GM18508 (cell line): ENCODE results near the gene GMDS.
"Not testable (repeated sequence)": the region's sequence is repeated elsewhere in the genome, so short reads cannot be mapped to it uniquely, and the experiment has no call there.

Experiments used
- ATAC-seq: cut with Tn5 transposase; IDR thresholded peaks from one replicate; pipeline ENCODE4 v1.9.1; 2021; ENCODE audit warnings: moderate number of reproducible peaks; ENCODE audit not compliant: insufficient read depth, unreplicated experiment

Gene GMDS

DNA sequence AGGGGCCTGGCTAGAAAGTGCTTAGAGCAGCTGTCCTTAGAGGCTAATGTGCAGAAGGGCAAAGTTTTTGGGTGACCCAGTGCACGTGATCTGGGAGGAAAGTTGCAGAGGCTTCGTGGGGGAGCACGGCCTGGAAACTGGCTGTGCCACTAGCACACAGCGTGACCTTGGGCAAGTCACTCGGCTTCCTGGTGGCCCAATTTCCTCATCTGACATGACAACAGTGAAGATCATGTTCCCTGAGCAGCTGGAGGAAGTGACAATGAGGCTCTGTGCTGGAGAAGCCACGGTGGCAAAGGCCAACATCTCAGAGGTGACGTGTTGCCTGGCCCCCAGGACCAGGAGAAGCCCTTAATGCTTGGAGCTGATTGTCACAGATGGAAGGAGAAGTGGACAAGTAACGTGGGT is 536.2 kb downstream of the GMDS start:
- no peak for ATAC-seq

DNA sequence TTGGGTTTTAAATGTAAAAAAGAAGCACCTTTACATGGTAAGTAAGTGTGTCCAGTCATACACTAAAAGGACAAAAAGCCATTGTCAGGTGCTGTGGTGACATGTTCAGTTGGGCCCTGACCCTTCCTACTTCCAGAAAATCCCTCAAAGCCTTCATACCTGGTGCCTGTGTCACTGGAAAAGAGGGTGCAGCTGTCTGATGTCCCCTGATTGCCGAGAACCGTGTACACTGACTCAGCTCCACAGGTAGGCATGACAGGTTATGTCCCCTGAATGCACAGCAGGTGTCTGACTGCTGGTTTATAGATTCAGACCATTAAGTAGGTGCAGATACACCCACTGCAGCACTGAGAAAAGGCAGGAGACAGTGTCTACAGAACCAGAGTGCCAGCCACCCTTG is 536.6 kb downstream of the GMDS start:
- ATAC-seq = no peak

DNA sequence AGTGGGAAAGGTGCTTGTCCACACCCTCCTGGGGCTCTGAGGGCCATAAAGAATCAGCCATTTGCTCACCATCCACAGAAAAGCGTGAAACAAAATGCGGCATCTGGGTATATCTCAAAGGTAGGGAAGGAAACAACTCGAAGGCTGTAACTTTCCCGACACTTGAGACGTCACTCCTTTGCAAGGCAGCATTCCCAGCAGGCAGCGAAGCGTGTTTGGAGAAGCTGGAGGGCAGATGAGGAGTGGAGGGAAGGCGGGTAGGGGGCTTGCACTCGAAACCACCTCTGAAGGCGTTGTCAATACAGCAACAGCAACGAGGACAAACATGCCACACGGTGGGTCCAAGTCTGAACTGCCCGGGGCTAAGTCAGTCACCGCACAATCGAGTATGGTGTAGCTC is 537.3 kb downstream of the GMDS start:
- no peak for ATAC-seq

DNA sequence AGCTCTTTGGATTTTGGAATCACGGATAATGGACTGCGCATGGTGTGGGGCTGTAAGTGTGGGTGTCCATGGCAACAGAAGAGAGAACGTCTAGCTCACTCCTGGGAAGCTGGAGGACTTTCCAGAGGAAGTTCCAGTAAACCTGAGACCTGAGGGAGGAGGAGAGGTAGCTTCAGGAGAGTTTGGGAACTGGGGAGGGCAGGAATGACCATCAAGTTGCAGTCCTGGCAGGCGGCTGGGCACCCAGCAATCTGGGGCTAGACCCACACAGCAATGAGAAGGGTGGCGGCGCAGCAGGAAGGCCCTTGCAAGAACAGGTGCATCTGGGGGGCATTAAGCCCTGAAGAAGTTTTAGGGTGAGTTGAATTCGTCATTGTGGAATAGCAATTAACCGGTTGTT is 539.8 kb downstream of the GMDS start:
- ATAC-seq = no peak

DNA sequence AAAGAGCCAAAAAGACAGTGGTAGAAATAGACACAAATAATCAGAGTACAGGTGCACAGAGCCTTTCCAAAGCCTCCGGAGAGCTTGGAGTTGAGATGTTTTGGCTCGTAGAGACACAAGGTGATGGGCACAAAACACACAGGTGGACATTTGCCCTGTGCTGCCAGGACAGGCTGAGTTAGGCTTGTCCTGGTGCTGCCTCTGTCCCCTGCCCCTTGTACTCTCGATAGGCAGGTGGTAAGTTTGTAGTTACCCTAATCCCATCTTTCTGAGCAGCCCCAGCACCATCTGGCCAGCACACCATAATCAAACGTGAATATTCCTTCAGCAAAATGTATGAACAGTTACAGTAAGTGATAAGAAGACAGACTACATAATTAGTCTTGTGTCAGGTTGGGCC is 540.2 kb downstream of the GMDS start:
- no peak for ATAC-seq

DNA sequence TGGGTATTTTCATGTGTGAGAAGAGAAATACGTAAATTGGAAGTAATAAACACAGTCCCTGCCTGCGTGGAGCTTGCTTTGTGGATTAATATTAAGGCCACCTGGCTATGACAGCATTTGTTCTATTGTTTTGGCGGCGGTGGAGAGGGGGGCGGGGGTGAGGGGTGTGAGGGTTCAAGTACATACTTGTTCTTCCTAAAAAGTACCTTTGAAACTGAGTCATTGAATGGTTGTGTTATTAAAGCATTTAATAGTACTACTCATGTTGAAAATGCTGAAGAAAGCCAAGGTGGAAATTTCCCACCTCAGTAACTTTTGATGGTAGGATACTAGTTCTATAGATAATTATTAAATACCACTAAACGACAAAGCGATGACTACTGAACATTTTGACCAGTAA is 540.7 kb downstream of the GMDS start:
- ATAC-seq = no peak

DNA sequence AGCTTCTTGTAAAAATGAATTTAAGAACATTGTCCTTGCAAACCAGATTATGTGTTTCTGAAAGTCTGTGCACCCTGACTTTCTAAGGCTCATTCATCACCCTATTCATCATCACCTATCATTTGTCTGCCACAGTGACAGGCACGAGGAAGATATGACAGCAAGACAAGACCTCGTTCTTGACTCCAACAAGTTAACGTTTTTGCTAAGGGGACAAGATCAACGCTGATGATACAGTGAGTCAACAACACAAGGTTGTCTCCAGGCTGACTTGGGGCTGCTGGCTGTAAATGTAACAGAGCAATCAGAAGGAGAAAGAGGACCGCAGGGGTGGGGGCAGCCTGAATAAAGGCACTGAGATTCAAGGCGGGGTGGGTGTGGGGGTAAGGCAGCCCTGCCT is 541.5 kb downstream of the GMDS start:
- no peak for ATAC-seq

DNA sequence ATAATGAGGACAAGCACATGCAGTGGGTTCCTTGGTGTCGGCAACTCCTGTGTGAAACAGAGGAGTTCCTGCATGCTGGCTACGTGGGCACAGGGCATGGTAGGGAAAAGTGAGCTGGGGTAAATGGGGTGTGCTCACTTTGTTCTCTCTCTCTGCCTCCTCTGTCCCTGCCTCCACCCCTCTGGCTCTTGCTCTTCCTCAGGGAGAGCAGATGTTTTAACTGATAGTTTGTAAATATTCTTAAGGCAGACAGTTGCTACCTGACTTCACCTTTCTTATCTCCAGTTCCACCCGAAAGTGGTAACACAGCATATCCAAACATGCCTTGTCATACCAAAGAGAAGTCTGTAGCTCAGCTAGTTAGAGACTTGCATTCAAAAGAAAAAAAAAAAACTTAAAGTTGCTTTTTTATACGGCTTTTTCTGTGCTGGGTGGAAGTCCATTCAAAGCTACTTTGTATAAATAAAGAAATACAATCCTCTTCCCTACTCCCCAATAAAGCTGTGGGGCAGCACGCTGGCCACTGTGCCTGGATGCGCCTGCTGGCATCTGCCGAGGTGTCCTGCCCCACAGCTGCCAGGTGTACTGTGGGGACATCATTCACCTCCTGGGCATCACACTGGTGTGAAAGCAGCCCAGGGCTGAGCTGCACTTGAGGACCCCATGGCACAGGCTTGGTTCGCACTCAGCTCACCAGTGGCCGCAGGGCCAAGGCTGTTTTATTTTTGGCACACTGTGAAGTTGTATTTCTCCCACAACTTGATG is 542.1 kb downstream of the GMDS start:
- no peak for ATAC-seq

DNA sequence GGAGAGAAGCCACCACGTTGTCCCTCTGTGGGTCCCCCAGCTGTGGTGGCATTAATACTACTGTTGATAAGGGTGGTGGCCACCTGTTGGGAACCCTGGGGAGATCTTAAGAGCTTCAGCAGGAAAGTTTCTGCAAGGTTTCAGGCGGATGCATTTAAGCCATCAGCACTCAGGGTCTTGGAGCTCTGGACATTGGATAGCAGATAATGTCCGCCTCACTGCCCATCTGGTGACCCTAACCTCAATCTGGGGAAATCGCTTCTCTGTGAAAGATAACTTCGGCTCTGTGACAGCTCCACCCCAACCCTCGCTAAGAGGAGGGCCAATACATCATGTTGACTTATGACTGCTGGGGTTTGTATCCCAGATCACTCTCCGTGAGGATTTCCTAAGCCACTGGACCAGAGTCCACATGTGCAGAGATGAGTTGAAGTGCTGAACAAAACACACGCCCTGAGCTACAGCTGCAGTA is 542.8 kb downstream of the GMDS start:
- no peak for ATAC-seq

DNA sequence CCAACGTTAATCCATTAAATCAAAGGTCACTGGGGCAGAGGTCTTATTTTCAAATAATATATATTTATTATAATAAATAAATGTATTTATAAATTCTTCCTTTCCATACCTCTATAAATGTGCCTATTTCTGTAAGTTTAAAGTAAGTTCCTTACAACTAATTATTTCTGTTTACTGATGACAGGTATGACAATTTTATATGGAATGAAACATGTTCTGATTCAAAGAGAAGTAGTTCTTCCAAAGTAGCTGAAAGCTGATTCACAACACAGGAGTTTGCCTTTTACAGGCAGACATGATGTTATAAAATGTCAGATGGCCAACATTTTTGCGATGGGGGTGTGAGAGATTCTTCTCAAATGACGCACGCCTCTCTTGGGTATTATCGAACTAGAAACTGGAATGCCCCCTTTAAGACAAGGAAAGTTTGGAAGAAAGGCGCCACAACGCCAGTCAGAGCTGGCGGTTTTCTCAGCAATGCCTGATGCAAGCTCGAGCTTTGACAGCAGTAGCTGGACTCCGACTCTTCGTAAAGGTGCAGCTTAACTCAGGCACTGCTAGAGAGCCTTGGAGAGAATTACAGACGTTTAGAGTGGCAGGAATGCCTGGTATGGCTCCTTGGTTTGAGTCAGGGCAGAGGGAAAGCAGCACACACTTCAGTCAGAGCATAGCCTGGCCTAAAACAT is 543.6 kb downstream of the GMDS start:
- no peak for ATAC-seq

DNA sequence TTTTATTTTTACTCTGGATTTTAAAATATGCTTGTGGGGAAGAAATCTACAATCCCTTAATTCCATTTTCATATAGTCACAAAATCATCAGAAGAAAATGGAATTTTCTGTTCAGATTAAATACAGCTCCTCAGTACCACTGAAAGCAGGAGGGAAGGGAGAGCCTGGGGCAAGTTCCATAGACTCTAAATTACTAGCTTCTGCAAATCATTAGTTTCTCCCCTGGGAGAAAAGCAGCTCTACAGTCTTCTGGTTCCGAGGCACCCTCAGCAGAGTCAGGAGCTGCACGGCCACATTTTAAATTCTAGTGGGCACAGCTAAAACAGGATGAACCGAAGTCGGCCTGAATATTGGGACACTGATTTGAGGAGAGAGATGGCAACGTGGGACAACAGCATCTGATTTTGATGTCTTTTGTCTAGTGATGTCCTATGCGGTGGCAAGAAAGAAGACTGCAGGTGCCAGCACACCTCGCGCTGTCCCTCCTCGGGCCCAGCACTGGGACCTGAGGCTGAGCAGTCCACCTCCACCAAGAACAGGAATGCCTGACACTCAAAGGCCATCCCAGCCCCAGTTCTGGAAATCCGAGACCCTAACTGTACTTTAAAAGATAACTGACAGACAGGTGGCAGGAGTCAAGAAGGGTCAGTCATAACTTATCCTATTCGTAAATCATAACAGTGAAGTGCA is 545.0 kb downstream of the GMDS start:
- no peak for ATAC-seq

DNA sequence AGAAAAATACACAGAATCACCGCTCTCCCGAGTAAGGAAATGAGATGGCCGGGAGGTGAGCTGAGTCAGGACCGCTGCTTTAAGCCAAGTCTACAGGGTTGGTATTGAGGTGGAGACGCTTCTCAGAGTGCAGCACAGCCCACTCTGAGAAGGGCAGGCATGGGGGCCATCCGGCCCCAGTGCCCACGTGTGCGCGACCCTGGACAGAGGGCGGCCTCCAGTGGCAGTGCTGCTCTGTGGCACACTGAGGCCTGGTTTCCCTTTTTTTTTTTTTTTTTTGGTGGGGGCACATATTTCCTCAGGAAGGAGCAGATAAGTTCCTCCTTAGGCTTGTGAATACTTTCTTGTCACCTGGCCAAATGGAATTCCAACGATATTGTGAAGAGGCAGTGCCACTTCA is 546.9 kb downstream of the GMDS start:
- ATAC-seq = no peak

DNA sequence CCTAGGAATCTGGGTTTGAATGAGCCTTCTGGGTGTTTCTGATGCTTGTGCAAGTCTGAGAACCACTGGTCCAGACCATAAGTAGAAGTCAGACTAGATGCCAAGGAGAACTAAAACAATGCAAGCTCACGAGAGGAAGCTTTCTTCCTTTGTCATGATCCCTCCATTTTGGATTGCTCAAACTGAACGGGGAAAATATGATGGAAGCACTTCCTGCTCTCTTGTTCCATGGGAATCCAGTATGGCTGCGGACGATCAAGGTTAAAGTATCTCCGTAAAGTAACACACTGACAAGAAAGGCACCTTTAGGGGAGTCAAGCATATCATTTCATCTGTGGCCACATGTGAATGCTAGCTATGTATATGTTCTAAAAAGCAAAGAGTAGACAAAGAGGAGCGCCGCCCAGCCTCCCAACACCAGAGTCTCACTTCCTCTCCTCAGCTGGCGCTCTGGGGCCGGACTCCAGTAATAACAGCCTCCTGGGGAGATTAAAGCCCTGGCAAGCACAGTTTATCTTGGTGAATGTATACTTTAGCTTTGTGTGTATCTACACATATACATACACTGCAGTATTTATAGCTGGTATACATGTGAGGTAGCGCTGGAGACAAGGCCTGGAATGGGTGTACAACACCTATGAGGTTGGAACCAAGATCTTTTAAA is 547.6 kb downstream of the GMDS start:
- no peak for ATAC-seq

DNA sequence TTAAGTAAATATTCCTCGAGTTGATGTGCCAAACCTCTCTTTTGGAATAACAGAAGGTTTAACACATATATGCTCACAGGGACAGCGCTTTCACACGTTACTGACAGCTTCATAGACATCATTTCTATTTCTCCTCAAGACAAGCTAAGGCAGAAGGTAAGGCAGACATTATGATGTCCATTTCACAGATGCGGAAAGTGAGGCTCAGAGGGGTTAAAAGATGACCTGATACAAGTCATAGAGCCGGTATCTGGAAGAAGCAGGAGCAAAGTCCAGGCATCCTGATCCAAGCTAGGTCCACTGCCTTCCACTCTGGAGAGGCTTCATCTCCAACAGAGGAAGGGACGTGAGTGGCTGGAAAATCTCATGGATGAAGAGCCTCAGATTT is 548.9 kb downstream of the GMDS start:
- ATAC-seq = no peak

DNA sequence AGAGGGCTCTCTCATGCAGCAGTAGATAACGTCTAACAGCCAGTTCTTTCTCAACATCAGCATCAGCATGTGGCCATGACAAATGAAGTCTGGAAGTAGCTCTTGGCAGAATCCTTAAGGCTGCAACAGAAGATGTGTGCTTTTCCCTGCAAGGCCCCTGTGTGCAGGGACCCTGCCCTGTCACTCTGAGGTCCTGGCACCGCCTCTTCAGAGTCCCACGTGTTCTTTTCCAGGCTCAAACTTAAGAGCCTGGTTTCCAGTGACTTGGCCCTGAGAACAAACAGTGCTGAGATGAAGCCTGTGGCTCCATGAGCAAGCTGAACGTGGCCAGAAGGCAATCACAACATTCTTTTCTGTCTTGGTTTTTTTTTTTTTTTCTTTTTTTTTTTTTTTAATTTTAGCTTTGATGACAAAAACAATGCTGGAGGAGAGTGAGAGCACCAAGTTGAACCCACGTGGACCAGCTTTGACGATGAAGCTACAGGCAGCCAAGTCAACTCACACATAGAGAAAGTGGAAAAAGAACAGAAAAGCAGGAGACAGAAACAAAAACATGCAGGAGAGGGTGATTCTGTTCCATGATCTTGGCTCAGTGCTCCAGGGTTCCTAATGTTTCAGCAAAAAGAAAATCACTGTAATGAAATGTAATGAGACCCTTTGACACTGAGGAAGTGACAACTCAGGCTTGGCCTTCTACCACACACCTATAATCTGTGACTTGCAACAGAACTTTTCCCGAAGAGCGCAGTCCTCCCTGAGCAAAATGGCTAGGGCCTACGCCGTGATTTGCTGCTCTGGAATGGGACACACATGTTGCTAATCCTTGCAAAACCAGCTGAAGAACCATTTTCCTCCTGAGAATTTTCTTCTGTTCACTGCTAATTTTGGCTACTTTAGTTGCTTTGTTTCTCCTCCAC is 549.6 kb downstream of the GMDS start:
- no peak for ATAC-seq

DNA sequence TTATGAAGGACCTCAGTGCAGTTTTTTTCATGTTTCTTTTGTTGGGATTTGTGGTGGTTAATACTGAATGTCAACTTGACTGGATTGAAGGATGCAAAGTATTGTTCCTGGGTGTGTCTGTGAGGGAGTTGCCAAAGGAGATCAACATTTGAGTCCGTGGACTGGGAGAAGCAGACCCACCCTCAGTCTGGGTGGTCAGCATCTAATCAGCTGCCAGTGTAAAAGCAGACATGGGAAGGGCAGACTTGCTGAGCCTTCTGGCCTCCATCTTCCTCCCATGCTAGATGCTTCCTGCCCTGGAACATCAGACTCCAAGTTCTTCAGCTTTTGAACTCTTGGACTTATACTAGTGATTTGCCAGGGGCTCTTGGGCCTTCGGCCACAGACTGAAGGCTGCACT is 553.6 kb downstream of the GMDS start:
- not testable (repeated sequence) for ATAC-seq

DNA sequence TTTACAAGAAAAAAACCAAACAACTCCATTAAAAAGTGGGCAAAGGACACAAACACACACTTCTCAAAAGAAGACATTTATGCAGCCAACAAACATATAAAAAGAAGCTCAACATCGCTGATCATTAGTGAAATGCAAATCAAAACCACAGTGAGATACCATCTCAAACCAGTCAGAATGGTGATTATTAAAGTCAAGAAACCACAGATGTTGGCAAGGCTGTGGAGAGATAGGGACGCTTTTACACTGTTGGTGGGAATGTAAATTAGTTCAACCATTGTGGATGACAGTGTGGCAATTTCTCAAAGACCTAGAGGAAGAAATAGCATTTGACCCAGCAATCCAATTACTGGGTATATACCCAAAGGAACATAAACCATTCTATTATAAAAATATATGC is 554.7 kb downstream of the GMDS start:
- ATAC-seq = not testable (repeated sequence)

DNA sequence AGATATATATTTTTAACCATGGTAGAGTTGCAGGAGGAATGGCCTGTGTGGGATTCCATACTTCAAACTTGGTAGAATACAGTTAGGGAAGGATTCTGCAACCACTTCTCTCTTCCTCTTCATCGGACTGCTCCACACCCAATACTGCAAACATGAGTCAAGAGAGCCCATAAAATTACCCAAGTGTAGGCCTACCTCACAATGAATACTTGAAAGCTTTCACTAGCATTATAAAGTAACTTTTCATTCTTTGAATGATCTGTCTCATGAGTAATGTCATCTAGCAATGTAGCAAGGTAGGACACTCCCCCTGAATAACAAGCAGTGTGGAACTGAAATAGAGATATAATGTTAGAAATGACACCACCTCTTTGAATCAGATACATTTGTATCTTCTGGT is 556.3 kb downstream of the GMDS start:
- no peak for ATAC-seq

DNA sequence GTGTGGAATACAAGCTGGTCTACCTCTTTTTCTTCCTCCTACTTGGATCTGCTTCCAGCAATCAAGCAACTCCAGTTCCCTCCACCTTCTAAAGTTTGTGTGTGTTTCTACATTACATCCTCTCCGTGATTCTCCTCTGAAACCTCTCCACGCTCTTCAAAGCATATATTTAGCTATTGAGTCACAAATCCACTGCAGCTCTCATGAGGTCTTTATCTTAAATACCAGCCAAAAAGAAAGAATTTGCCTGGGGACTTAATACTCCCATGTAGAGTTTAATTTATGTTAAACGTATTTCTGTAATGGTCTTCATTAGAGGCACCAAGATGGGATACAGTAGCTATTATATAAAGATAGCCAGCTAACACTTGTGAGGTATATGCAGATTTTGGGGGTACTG is 557.0 kb downstream of the GMDS start:
- ATAC-seq = no peak

DNA sequence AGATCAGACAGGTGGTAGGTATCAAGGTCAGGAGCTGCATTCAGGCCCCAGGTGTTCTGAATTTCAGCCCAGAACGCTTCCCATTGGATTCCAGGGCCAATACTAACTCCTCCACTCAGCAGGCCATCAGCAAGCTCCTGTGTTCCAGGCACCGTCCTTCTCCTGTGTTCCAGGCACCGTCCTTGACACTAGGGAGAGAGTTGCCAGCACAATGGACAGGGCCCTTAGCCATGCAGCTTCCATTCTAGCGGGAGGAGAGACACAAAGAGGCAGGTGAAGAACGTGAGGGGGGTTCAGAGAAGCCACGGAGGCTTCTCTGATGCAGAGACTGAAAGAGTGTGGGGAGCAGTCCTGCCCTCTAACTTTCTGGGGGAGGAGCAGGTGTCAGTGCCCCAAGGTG is 558.0 kb downstream of the GMDS start:
- ATAC-seq = no peak
